ENCODE data around the gene NIT1. TPM values are rescaled to one million over a fixed set of nuclear protein-coding genes. Genes with fewer than 3 reads are reported as not detected.

Gene NIT1
- total and polyA plus RNA-seq, 2 of the 13 experiments (the other 11 are each of a cell fraction or from before 2014, with no cell fraction given): 22.7 to 31.0 TPM

DNA sequence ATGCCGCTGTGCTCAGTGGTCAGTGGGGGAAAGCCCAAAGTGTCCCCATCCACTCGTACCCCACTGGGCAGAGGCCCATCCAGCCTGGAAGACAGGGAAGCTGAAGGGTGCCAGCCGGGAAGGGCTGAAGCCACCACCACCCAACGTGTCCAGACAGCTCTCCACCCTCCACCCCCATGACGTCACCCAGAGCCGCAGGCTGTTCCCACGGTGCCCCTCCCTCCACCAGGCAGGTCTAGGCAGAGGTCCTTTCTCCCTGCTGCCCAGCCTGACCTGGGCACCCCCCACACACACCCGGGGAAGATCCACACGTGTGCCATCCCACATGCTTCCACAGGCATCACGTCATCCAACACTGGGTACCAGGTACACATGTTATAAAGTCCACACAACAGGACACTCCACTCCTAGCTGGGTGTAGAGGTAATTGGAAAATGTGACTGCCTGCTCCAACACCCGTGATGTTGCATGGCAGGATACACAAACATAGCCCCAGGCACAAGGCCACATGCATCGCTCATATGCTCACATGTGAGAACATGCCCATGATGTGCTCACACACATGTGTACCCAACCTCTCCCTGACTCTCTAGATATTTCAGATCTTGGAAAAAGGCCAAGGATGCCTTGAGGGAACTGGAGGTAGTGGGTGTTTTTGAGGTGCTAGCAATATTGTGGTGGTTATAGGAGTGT, 43.1 kb upstream of the NIT1 start (continued):
- TF ChIP-seq THYN1 (CRISPR knock-in tag; IDR thresholded peaks at IDR 0.05; ENCODE audit: borderline replicate concordance, low read depth) (no peak), ZNF772 (CRISPR knock-in tag; IDR thresholded peaks at IDR 0.05) (0 out of 2 replicates have a peak, but pooled peaks have one; percentile 51), ATF7 (IDR thresholded peaks at IDR 0.05) (peak; percentile 98), ATF7 (CRISPR knock-in tag; IDR thresholded peaks at IDR 0.05) (peak; percentile 95), KLF13 (CRISPR knock-in tag; IDR thresholded peaks at IDR 0.05) (no peak), ZNF232 (CRISPR knock-in tag; IDR thresholded peaks at IDR 0.05; ENCODE audit: borderline replicate concordance) (no peak), ZMYM3 (CRISPR knock-in tag; IDR thresholded peaks at IDR 0.05) (no peak), ZNF124 (CRISPR knock-in tag; IDR thresholded peaks at IDR 0.05) (no peak), ZNF343 (CRISPR knock-in tag; IDR thresholded peaks at IDR 0.05) (no peak), ARID2 (CRISPR knock-in tag; IDR thresholded peaks at IDR 0.05; ENCODE audit: borderline replicate concordance) (no peak), ZNF10 (CRISPR knock-in tag; IDR thresholded peaks at IDR 0.05; ENCODE audit: borderline replicate concordance, low read depth) (no peak), ZKSCAN1 (IDR thresholded peaks at IDR 0.05; ENCODE audit: low read length) (no peak), ZNF580 (CRISPR knock-in tag; IDR thresholded peaks at IDR 0.05; ENCODE audit: borderline replicate concordance, low read depth) (no peak), KDM5B (CRISPR knock-in tag; IDR thresholded peaks at IDR 0.05; ENCODE audit: borderline replicate concordance) (peak; percentile 26; the same call in 1 of the 2 replicates), HNRNPH1 (optimal IDR thresholded peaks at IDR 0.05; ENCODE audit: low read depth, low read length) (no peak), GFI1 (CRISPR knock-in tag; IDR thresholded peaks at IDR 0.05; ENCODE audit: borderline replicate concordance) (no peak), ZFAT (CRISPR knock-in tag; conservative IDR thresholded peaks at IDR 0.05) (no peak), ETV5 (CRISPR knock-in tag; IDR thresholded peaks at IDR 0.05; ENCODE audit: borderline replicate concordance) (no peak), ZNF556 (CRISPR knock-in tag; IDR thresholded peaks at IDR 0.05; ENCODE audit: borderline replicate concordance) (no peak)
- TF ChIP-seq, protein P1, sequence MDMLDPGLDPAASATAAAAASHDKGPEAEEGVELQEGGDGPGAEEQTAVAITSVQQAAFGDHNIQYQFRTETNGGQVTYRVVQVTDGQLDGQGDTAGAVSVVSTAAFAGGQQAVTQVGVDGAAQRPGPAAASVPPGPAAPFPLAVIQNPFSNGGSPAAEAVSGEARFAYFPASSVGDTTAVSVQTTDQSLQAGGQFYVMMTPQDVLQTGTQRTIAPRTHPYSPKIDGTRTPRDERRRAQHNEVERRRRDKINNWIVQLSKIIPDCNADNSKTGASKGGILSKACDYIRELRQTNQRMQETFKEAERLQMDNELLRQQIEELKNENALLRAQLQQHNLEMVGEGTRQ (IDR thresholded peaks at IDR 0.05; ENCODE audit: low read depth, low read length): no peak
- TF ChIP-seq, protein P1 (CRISPR knock-in tag; IDR thresholded peaks at IDR 0.05; ENCODE audit: borderline replicate concordance): no peak
- TF ChIP-seq, protein P2, sequence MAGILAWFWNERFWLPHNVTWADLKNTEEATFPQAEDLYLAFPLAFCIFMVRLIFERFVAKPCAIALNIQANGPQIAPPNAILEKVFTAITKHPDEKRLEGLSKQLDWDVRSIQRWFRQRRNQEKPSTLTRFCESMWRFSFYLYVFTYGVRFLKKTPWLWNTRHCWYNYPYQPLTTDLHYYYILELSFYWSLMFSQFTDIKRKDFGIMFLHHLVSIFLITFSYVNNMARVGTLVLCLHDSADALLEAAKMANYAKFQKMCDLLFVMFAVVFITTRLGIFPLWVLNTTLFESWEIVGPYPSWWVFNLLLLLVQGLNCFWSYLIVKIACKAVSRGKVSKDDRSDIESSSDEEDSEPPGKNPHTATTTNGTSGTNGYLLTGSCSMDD (CRISPR knock-in tag; IDR thresholded peaks at IDR 0.05): no peak
- TF ChIP-seq, protein P3, sequence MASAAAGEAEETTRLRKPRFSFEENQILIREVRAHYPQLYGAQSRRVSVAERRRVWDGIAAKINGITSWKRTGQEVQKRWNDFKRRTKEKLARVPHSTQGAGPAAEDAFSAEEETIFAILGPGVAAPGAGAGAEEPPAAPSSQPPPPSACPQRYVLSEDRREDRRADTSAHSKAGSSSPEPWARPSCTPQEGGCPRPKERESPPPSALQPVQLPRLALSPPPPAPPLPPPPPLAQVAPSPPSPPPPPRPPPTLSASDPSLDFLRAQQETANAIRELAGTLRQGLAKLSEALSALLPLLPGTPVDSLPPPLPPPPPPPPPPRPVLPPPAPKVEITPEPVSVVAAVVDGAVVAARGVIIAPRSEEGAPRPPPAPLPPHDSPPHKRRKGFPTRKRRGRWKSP (CRISPR knock-in tag; IDR thresholded peaks at IDR 0.05): no peak
- TF ChIP-seq, protein P4, sequence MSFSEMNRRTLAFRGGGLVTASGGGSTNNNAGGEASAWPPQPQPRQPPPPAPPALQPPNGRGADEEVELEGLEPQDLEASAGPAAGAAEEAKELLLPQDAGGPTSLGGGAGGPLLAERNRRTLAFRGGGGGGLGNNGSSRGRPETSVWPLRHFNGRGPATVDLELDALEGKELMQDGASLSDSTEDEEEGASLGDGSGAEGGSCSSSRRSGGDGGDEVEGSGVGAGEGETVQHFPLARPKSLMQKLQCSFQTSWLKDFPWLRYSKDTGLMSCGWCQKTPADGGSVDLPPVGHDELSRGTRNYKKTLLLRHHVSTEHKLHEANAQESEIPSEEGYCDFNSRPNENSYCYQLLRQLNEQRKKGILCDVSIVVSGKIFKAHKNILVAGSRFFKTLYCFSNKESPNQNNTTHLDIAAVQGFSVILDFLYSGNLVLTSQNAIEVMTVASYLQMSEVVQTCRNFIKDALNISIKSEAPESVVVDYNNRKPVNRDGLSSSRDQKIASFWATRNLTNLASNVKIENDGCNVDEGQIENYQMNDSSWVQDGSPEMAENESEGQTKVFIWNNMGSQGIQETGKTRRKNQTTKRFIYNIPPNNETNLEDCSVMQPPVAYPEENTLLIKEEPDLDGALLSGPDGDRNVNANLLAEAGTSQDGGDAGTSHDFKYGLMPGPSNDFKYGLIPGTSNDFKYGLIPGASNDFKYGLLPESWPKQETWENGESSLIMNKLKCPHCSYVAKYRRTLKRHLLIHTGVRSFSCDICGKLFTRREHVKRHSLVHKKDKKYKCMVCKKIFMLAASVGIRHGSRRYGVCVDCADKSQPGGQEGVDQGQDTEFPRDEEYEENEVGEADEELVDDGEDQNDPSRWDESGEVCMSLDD (CRISPR knock-in tag; IDR thresholded peaks at IDR 0.05; ENCODE audit: borderline replicate concordance): no peak; the same call in 1 of the 2 replicates
